Measurements from ENCODE around the gene YY1AP1.
"Not testable (repeated sequence)": the region's sequence is repeated elsewhere in the genome, so short reads cannot be mapped to it uniquely, and the experiment has no call there.

Gene YY1AP1

DNA sequence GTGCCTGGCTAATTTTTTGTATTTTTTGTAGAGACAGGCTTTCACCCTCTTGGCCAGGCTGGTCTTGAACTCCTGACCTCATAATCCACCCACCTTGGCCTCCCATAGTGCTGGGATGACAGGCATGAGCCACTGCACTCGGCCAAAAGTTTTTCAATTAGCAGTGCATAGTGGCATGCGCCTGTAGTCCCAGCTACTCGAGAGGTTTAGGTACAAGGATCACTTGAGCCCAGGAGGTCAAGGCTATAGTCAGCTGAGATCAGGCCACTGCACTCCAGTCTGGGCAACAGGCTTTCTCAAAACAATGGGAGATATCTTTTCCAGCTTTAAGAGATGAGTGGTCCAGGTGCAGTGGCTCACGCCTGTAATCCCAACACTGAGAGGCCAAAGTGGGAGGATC lies 31.1 kb upstream of the YY1AP1 start:
- TF ChIP-seq CTCF (IDR thresholded peaks at IDR 0.05; ENCODE audit: low read depth, low read length) (no peak), EZH2phosphoT487 (IDR thresholded peaks at IDR 0.05; ENCODE audit: low read depth) (no peak)
- no peaks in the 10 kb centered on the region for H3K9me3 ChIP-seq (ENCODE audit: insufficient read depth, low read length)
- H4K20me1 ChIP-seq (ENCODE audit: insufficient read depth, low read length): no peaks in the 10 kb centered on the region
- no peak overlapping the region for H2AFZ ChIP-seq (ENCODE audit: low read depth, low read length)
- H3K9ac ChIP-seq (ENCODE audit: low read length): no peak overlapping the region
- H3K36me3 ChIP-seq (replicated peaks; ENCODE audit: low read depth, low read length): peaks cover 25% of the 10 kb centered on the region
- H3K4me2 ChIP-seq (ENCODE audit: low read length): no peak overlapping the region
- H3K79me2 ChIP-seq (ENCODE audit: low read length): peaks cover 42% of the 10 kb centered on the region
- no peak overlapping the region for H3K27ac ChIP-seq (ENCODE audit: low read length)
- H3K27me3 ChIP-seq (ENCODE audit: low read depth, low read length): no peaks in the 10 kb centered on the region
- peaks cover 32% of the 10 kb centered on the region for H3K4me1 ChIP-seq (ENCODE audit: low read length)
- no peak overlapping the region for H3K4me3 ChIP-seq (ENCODE audit: low read length)

GRCh38 chr1:155718524-155719115 lies 30.0 kb upstream of the YY1AP1 start:
- H3K9me3 ChIP-seq (ENCODE audit: insufficient read depth, low read length); H3K4me2 ChIP-seq (ENCODE audit: low read length); H3K9ac ChIP-seq (ENCODE audit: low read length); H3K27me3 ChIP-seq (ENCODE audit: low read depth, low read length); H2AFZ ChIP-seq (ENCODE audit: low read depth, low read length); H3K4me3 ChIP-seq (ENCODE audit: low read length); H3K27ac ChIP-seq (ENCODE audit: low read length); H4K20me1 ChIP-seq (ENCODE audit: insufficient read depth, low read length): not testable (repeated sequence)
- peaks cover 25% of the 10 kb centered on the region for H3K36me3 ChIP-seq (replicated peaks; ENCODE audit: low read depth, low read length)
- H3K79me2 ChIP-seq (ENCODE audit: low read length): peaks cover 52% of the 10 kb centered on the region
- peaks cover 34% of the 10 kb centered on the region for H3K4me1 ChIP-seq (ENCODE audit: low read length)

GRCh38 chr1:155717041-155717440 lies 28.5 kb upstream of the YY1AP1 start:
- H3K36me3 ChIP-seq (replicated peaks; ENCODE audit: low read depth, low read length): peaks cover 17% of the 10 kb centered on the region
- H3K4me3 ChIP-seq (ENCODE audit: low read length): peak overlapping the region; percentile 56
- TF ChIP-seq CTCF (IDR thresholded peaks at IDR 0.05; ENCODE audit: low read depth, low read length) (no peak), EZH2phosphoT487 (IDR thresholded peaks at IDR 0.05; ENCODE audit: low read depth) (no peak)
- H4K20me1 ChIP-seq (ENCODE audit: insufficient read depth, low read length): no peaks in the 10 kb centered on the region
- H3K79me2 ChIP-seq (ENCODE audit: low read length): peaks cover 55% of the 10 kb centered on the region
- peaks cover 34% of the 10 kb centered on the region for H3K4me1 ChIP-seq (ENCODE audit: low read length)
- peak overlapping the region; percentile 42; the same call in 1 of the 2 replicates for H3K9ac ChIP-seq (ENCODE audit: low read length)
- peak overlapping the region; percentile 88 for H3K27ac ChIP-seq (ENCODE audit: low read length)
- no peaks in the 10 kb centered on the region for H3K27me3 ChIP-seq (ENCODE audit: low read depth, low read length)
- peak overlapping the region; percentile 73 for H3K4me2 ChIP-seq (ENCODE audit: low read length)
- H3K9me3 ChIP-seq (ENCODE audit: insufficient read depth, low read length): no peaks in the 10 kb centered on the region
- no peak overlapping the region for H2AFZ ChIP-seq (ENCODE audit: low read depth, low read length)

GRCh38 chr1:155715777-155716176 lies 27.2 kb upstream of the YY1AP1 start:
- peak overlapping the region; percentile 62 for H3K4me3 ChIP-seq (ENCODE audit: low read length)
- peaks cover 53% of the 10 kb centered on the region for H3K79me2 ChIP-seq (ENCODE audit: low read length)
- no peak overlapping the region for H2AFZ ChIP-seq (ENCODE audit: low read depth, low read length)
- H3K27ac ChIP-seq (ENCODE audit: low read length): peak overlapping the region; percentile 88
- peak overlapping the region; percentile 41 for H3K9ac ChIP-seq (ENCODE audit: low read length)
- no peaks in the 10 kb centered on the region for H4K20me1 ChIP-seq (ENCODE audit: insufficient read depth, low read length)
- H3K9me3 ChIP-seq (ENCODE audit: insufficient read depth, low read length): no peaks in the 10 kb centered on the region
- peaks cover 34% of the 10 kb centered on the region for H3K4me1 ChIP-seq (ENCODE audit: low read length)
- peaks cover 11% of the 10 kb centered on the region for H3K36me3 ChIP-seq (replicated peaks; ENCODE audit: low read depth, low read length)
- H3K4me2 ChIP-seq (ENCODE audit: low read length): peak overlapping the region; percentile 87
- no peaks in the 10 kb centered on the region for H3K27me3 ChIP-seq (ENCODE audit: low read depth, low read length)
- TF ChIP-seq EZH2phosphoT487 (IDR thresholded peaks at IDR 0.05; ENCODE audit: low read depth): no peak
- TF ChIP-seq CTCF (IDR thresholded peaks at IDR 0.05; ENCODE audit: low read depth, low read length): no peak

DNA sequence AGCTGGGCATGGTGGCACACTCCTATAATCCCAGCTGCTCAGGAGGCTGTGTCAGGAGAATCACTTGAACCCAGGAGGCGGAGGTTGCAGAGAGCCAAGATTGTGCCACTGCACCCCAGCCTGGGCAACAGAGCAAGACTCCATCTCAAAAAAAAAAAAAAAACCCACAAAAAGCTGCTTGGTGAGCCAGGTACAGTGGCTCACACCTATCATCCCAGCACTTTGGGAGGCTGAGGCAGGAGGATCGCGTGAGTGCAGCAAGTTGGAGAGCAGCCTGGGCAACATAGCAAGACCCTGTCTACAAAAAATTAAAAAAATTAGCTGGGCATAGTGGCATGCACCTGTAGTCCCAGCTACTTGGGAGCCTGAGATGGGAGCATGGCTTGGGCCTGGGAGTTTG lies 26.5 kb upstream of the YY1AP1 start:
- H3K27ac ChIP-seq (ENCODE audit: low read length): peak overlapping the region; percentile 88
- H2AFZ ChIP-seq (ENCODE audit: low read depth, low read length); H3K9me3 ChIP-seq (ENCODE audit: insufficient read depth, low read length); H3K27me3 ChIP-seq (ENCODE audit: low read depth, low read length); H4K20me1 ChIP-seq (ENCODE audit: insufficient read depth, low read length): not testable (repeated sequence)
- peak overlapping the region; percentile 87 for H3K4me2 ChIP-seq (ENCODE audit: low read length)
- H3K9ac ChIP-seq (ENCODE audit: low read length): peak overlapping the region; percentile 41; the same call in 1 of the 2 replicates
- H3K36me3 ChIP-seq (replicated peaks; ENCODE audit: low read depth, low read length): peaks cover 11% of the 10 kb centered on the region
- peak overlapping the region; percentile 62; the same call in 1 of the 2 replicates for H3K4me3 ChIP-seq (ENCODE audit: low read length)
- H3K4me1 ChIP-seq (ENCODE audit: low read length): peaks cover 34% of the 10 kb centered on the region
- peaks cover 53% of the 10 kb centered on the region for H3K79me2 ChIP-seq (ENCODE audit: low read length)
